Activated CD4-positive, alpha-beta T cell treated with anti-CD3 and anti-CD28 coated beads, Interleukin-2, amount 50 U/mL, for 16 hours (primary cell): ENCODE results near the gene KRTCAP2.
A peak's percentile ranks its signal among the peaks of the same experiment; 100 is the strongest.
"Not testable (repeated sequence)": the region's sequence is repeated elsewhere in the genome, so short reads cannot be mapped to it uniquely, and the experiment has no call there.

Experiments
- DNase-seq: peaks from one replicate; pipeline ENCODE4 v3.0.0-alpha.2; 2020

Gene KRTCAP2

GRCh38 chr1:155181371-155182051 lies 8.4 kb upstream of the KRTCAP2 start:
- no peak for DNase-seq

GRCh38 chr1:155179112-155180031 lies 6.3 kb upstream of the KRTCAP2 start:
- DNase-seq = no peak

- DNase-seq = no peak
Observed at GRCh38 chr1:155178441-155179111, 5.5 kb upstream of the KRTCAP2 start.

- no peak for DNase-seq
Observed at GRCh38 chr1:155177918-155178281, 4.8 kb upstream of the KRTCAP2 start.

- DNase-seq = no peak
Observed at GRCh38 chr1:155177192-155177917, 4.3 kb upstream of the KRTCAP2 start.

- DNase-seq = peak; percentile 88
Observed at GRCh38 chr1:155176544-155177071, 3.5 kb upstream of the KRTCAP2 start.

GRCh38 chr1:155175927-155176371 lies 2.8 kb upstream of the KRTCAP2 start:
- peak; percentile 34 for DNase-seq

GRCh38 chr1:155175281-155175926 lies 2.3 kb upstream of the KRTCAP2 start:
- DNase-seq = no peak

- peak; percentile 57 for DNase-seq
Observed at GRCh38 chr1:155174324-155175280, 1.5 kb upstream of the KRTCAP2 start.

GRCh38 chr1:155173478-155174323 lies 597 bp upstream of the KRTCAP2 start, which contains the start of gene TRIM46:
Gene TRIM46, plus strand, starts transcription at chr1:155173849. Its CDS starts 118 bp downstream, at chr1:155173967.
- DNase-seq = peak; percentile 84

- DNase-seq = no peak
Observed at GRCh38 chr1:155171836-155172731, 1.0 kb downstream of the KRTCAP2 start.

GRCh38 chr1:155170806-155171205 lies 2.3 kb downstream of the KRTCAP2 start:
- DNase-seq = no peak

GRCh38 chr1:155170101-155170785 lies 2.9 kb downstream of the KRTCAP2 start:
- DNase-seq = no peak

GRCh38 chr1:155169541-155169940 lies 3.6 kb downstream of the KRTCAP2 start:
- no peak for DNase-seq

- DNase-seq = no peak
Observed at GRCh38 chr1:155168456-155169210, 4.5 kb downstream of the KRTCAP2 start.

GRCh38 chr1:155168105-155168445 lies 5.0 kb downstream of the KRTCAP2 start:
- DNase-seq = not testable (repeated sequence)
